Mucosa of descending colon (tissue), 3 donors: ENCODE data around the gene ICAM3. TPM values are rescaled to one million over a fixed set of nuclear protein-coding genes. Genes with fewer than 3 reads are reported as not detected.

Source experiments
- ATAC-seq: fragments of 200-7000 bp; cut with Tn5 transposase; one replicate; pipeline ENCODE4 v1.9.1; 2020; ENCODE audit warnings: mild to moderate bottlenecking, moderate library complexity
- DNase-seq, 3 donors: peaks; one replicate each; pipeline ENCODE4 v3.0.0-alpha.2; 2020
- H3K36me3 ChIP-seq: fragments of 200-600 bp; one replicate; pipeline ENCODE4 v1.8.0; 2021; ENCODE audit warnings: low read depth, mild to moderate bottlenecking
- H3K4me1 ChIP-seq: fragments of 200-600 bp; one replicate; pipeline ENCODE4 v1.8.0; 2021; ENCODE audit warnings: low read depth, mild to moderate bottlenecking
- H3K4me3 ChIP-seq: fragments of 200-600 bp; one replicate; pipeline ENCODE4 v1.8.0; 2021; ENCODE audit warnings: mild to moderate bottlenecking
- H3K9me3 ChIP-seq: fragments of 200-600 bp; one replicate; pipeline ENCODE4 v1.8.0; 2021; ENCODE audit warnings: mild to moderate bottlenecking
- CTCF ChIP-seq: fragments of 200-600 bp; IDR thresholded peaks from one replicate; pipeline ENCODE4 v1.8.0; 2022; ENCODE audit warnings: antibody characterized with exemption, mild to moderate bottlenecking
- intact Hi-C, 2 donors: fragments of 100-400 bp; cut with DNase I in 1 of 2; cut with micrococcal nuclease in 1 of 2; formaldehyde crosslinking; loops; one replicate each; pipeline versions ENCODE4 v1.11.0 to v1.11.1; 2022; cut with DNase I, micrococcal nuclease
- total RNA-seq, 3 donors: library from RNA; stranded (reverse); fragmentation: NEBNext Ultra II Directional in 2 of 3; extraction: Animal tissue kit (Norgen Biotek cat#: 25700) in 2 of 3; gene quantifications; one replicate each; pipeline versions ENCODE4 v1.2.1 to v1.2.4, GENCODE V29; 2021 to 2023
- donor health status: DM: no; HTN: no; CAD: no; lungs with moderate emphysema.
- donor health status: DM: no; HTN: no; CAD: no.
- donor health status: DM: no; HTN: yes; CAD: no.

Gene ICAM3
- total RNA-seq, 3 donors from 2014 or later, result 16.0 to 31.6 (median 28.0) TPM

- DNase-seq (no peak), ATAC-seq (no peak)
- intact Hi-C loops, result no loop called here
- H3K4me3 ChIP-seq, result no peak overlapping the region
- H3K36me3 ChIP-seq, result no peaks in the 10 kb centered on the region
- TF ChIP-seq CTCF, result no peak
- H3K4me1 ChIP-seq, result no peaks in the 10 kb centered on the region
- no peaks in the 10 kb centered on the region for H3K9me3 ChIP-seq
Measured at GRCh38 chr19:10365518-10365917, 26.1 kb upstream of the ICAM3 start.

GRCh38 chr19:10364644-10365043, 25.2 kb upstream of the ICAM3 start:
- Histone ChIP-seq H3K4me1 (no peaks in the 10 kb centered on the region), H3K9me3 (no peaks in the 10 kb centered on the region), H3K36me3 (no peaks in the 10 kb centered on the region), H3K4me3 (no peak overlapping the region)
- intact Hi-C loops, result no loop called here
- no peak for TF ChIP-seq CTCF
- ATAC-seq, result no peak
- DNase-seq, result no peak

- no peaks in the 10 kb centered on the region for H3K9me3 ChIP-seq
- TF ChIP-seq CTCF, result no peak
- ATAC-seq (no peak), DNase-seq (no peak)
- no peak overlapping the region for H3K4me3 ChIP-seq
- H3K36me3 ChIP-seq, result no peaks in the 10 kb centered on the region
- H3K4me1 ChIP-seq, result no peaks in the 10 kb centered on the region
- intact Hi-C loops, result no loop called here
Measured at GRCh38 chr19:10363789-10364281, 24.4 kb upstream of the ICAM3 start.

- no peak for ATAC-seq
- no peak for DNase-seq
- no peak for TF ChIP-seq CTCF
- Histone ChIP-seq H3K4me3 (no peak overlapping the region), H3K9me3 (no peaks in the 10 kb centered on the region), H3K36me3 (no peaks in the 10 kb centered on the region), H3K4me1 (no peaks in the 10 kb centered on the region)
- intact Hi-C loops, result no loop called here
Measured at GRCh38 chr19:10362259-10362658, 22.8 kb upstream of the ICAM3 start.

- Histone ChIP-seq H3K4me1 (no peaks in the 10 kb centered on the region), H3K36me3 (no peaks in the 10 kb centered on the region), H3K9me3 (no peaks in the 10 kb centered on the region), H3K4me3 (no peak overlapping the region)
- DNase-seq (no peak), ATAC-seq (peak; percentile 15)
- TF ChIP-seq CTCF, result no peak
- intact Hi-C loops, result no loop called here
Measured at GRCh38 chr19:10361569-10362011, 22.2 kb upstream of the ICAM3 start.

GRCh38 chr19:10356431-10356830, 17.0 kb upstream of the ICAM3 start:
- H3K36me3 ChIP-seq, result no peaks in the 10 kb centered on the region
- no peak for TF ChIP-seq CTCF
- intact Hi-C loops, result no loop called here

More at GRCh38 chr19:10356431-10356830, 17.0 kb upstream of the ICAM3 start:
- DNase-seq (no peak), ATAC-seq (no peak)
- no peaks in the 10 kb centered on the region for H3K4me1 ChIP-seq
- H3K4me3 ChIP-seq, result no peak overlapping the region
- no peaks in the 10 kb centered on the region for H3K9me3 ChIP-seq
